Ovary (tissue), 9 donors: Measurements from ENCODE around the gene LCLAT1. TPM values are rescaled to one million over a fixed set of nuclear protein-coding genes. Genes with fewer than 3 reads are reported as not detected.

Source experiments
- DNase-seq, 5 donors: peaks; one replicate each; pipeline ENCODE4 v3.0.0-alpha.2; 2019 to 2020
- H3K27ac ChIP-seq, 2 donors: fragments of 200-600 bp; one replicate each; pipeline versions ENCODE4 v1.5.1 to v1.8.0; 2019 to 2022
- H3K27me3 ChIP-seq: fragments of 200-600 bp; one replicate; pipeline ENCODE4 v1.8.0; 2022
- H3K36me3 ChIP-seq: fragments of 200-600 bp; sonication (generic); one replicate; pipeline ENCODE4 v1.5.1; 2019
- H3K4me1 ChIP-seq: one replicate; pipeline ENCODE4 v1.8.1; 2013; ENCODE audit warnings: mild to moderate bottlenecking, moderate library complexity; ENCODE audit not compliant: insufficient read depth
- H3K4me3 ChIP-seq: fragments of 200-600 bp; sonication (generic); one replicate; pipeline ENCODE4 v1.5.1; 2017
- H3K9me3 ChIP-seq, 2 donors: fragments of 200-600 bp in 1 of 2; sonication (generic) in 1 of 2; one replicate each; pipeline versions ENCODE4 v1.5.1 to v1.8.1; 2013 to 2019; ENCODE audit warnings: mild to moderate bottlenecking in 1 of 2, moderate library complexity in 1 of 2
- CTCF ChIP-seq, 3 donors: fragments of 450-650 bp in 2 of 3; fragments of 200-600 bp in 1 of 3; IDR thresholded peaks; one replicate each; pipeline versions ENCODE4 v1.5.1 to v1.8.0; 2016 to 2022; ENCODE audit warnings: antibody characterized with exemption in 3 of 3, mild to moderate bottlenecking in 1 of 3
- EP300 ChIP-seq: sonication (generic); formaldehyde crosslinking; IDR thresholded peaks from one replicate; pipeline ENCODE4 v1.6.1; 2017; ENCODE audit warnings: antibody characterized with exemption
- POLR2A ChIP-seq: fragments of 450-650 bp; IDR thresholded peaks from one replicate; pipeline ENCODE4 v1.6.1; 2017; ENCODE audit warnings: antibody characterized with exemption, mild to moderate bottlenecking, moderate library complexity
- WGBS, 3 donors: extraction: QIAGEN DNeasy Blood & Tissue Kit in 1 of 3; methylation state at CpG; one replicate each; pipeline versions ENCODE4 v1.1.5 to v1.1.7; 2013 to 2017; 5-methylcytosine and 5-hydroxymethylcytosine counted together
- intact Hi-C, 4 donors: fragments of 100-400 bp; cut with DNase I; formaldehyde crosslinking; loops; one replicate each; pipeline versions ENCODE4 v1.11.0 to v1.15.1; 2022 to 2023
- polyA plus RNA-seq, 2 donors: library from polyadenylated mRNA; stranded (reverse); fragments of 200-250 nt in 1 of 2; fragments of 350-450 nt in 1 of 2; fragmentation: Illumina TruSeq in 1 of 2; extraction: RNeasy Lipid Tissue Mini Kit (QIAGEN cat#74804) in 1 of 2; gene quantifications; one replicate each; pipeline ENCODE4 v1.2.3, GENCODE V29; 2013 to 2014
- total RNA-seq, 7 donors: library from RNA; depleted of rRNA in 2 of 7; stranded (reverse); fragments of >200 nt in 2 of 7; fragmentation: NEBNext Ultra II Directional in 3 of 7; extraction: Animal tissue kit (Norgen Biotek cat#: 25700) in 3 of 7; gene quantifications; one replicate each; pipeline versions ENCODE4 v1.1.0 to v1.2.4, GENCODE V29; 2016 to 2023
- donor health status: DM: no; HTN: no; CAD: no; lungs with moderate emphysema.
- donor health status: DM: no; HTN: no; CAD: no.
- donor health status: Bipolar disorder and iron deficiency.
- donor health status: DM: yes; HTN: yes; CAD: no.
- donor health status: DM: no; HTN: no; CAD: no.
- donor health status: DM: yes; HTN: yes; CAD: no.

LCLAT1 gene
- total and polyA plus RNA-seq, 9 donors, result 3.2 to 26.5 (median 22.6) TPM

DNA sequence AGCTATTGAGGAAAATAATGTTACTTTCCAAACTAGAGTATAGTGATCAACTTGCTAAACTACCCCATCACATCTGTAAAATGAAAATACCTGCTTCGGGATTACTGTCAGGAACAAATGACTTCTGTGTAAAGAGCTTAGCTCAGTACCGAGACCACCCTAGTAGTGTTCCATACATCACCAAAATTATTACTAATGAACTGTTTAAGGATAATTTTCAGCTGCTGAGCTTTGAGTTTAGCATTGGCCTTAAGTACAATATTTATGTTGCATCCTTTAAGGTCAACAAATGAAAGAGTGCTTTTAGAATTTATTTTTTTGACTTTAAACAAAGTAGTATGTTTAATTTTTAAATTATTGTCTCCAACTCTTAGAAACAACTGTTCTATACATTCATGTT lies 144.1 kb downstream of the LCLAT1 start:
- H3K27ac ChIP-seq, result no peak overlapping the region
- DNase-seq, result no peak
- intact Hi-C loops, result no loop called here
- WGBS, 3 donors, result 95 to 100% (median 97%) methylated on average over 2 of the region's 2 CpGs
- TF ChIP-seq EP300 (no peak), POLR2A (no peak), CTCF (IDR thresholded peaks at IDR 0.05) (no peak)
- no peaks in the 10 kb centered on the region for H3K9me3 ChIP-seq
- no peaks in the 10 kb centered on the region for H3K36me3 ChIP-seq
- H3K4me1 ChIP-seq, result no peaks in the 10 kb centered on the region
- no peaks in the 10 kb centered on the region for H3K27me3 ChIP-seq
- no peak overlapping the region for H3K4me3 ChIP-seq

DNA sequence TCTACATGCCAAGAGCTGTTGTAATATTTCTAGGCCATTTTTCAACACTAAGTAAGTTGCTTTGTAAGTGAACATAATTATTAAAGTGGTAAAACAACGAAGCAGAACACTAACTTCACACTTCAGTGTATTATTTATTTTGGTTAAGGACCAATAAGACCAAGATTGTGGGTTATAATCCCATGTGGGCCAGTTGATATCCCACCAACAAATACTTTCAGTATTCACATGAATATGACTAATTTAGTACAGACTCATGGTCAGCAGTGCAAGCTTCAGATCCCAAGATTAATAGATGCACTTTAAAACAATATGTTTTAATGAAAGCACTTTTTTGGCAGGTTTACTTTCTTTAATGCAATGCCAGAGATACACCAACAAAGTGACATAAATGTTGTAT lies 154.3 kb downstream of the LCLAT1 start:
- no peaks in the 10 kb centered on the region for H3K27me3 ChIP-seq
- no peak overlapping the region for H3K27ac ChIP-seq
- no peak for DNase-seq
- intact Hi-C loops, result no loop called here
- no peak for TF ChIP-seq EP300
- TF ChIP-seq POLR2A, result no peak
- no peak for TF ChIP-seq CTCF (IDR thresholded peaks at IDR 0.05)
- H3K4me1 ChIP-seq, result no peaks in the 10 kb centered on the region
- H3K4me3 ChIP-seq, result no peak overlapping the region
- no peaks in the 10 kb centered on the region for H3K9me3 ChIP-seq
- no peaks in the 10 kb centered on the region for H3K36me3 ChIP-seq
- 37 to 43% (median 39%) methylated on average over 1 of the region's 1 CpG for WGBS, 3 donors

GRCh38 chr2:30605197-30605596 lies 158.2 kb downstream of the LCLAT1 start:
- no peak for DNase-seq
- intact Hi-C loops, result no loop called here
- TF ChIP-seq POLR2A (no peak), EP300 (no peak), CTCF (IDR thresholded peaks at IDR 0.05) (no peak)
- Histone ChIP-seq H3K36me3 (no peaks in the 10 kb centered on the region), H3K4me1 (no peaks in the 10 kb centered on the region), H3K4me3 (no peak overlapping the region), H3K9me3 (no peaks in the 10 kb centered on the region), H3K27ac (no peak overlapping the region), H3K27me3 (no peaks in the 10 kb centered on the region)
- WGBS, 3 donors, result 45 to 82% (median 61%) methylated on average over 3 of the region's 3 CpGs

- no peaks in the 10 kb centered on the region for H3K27me3 ChIP-seq
- no peak for DNase-seq
- 93 to 100% (median 95%) methylated on average over 1 of the region's 1 CpG for WGBS, 3 donors
- no peaks in the 10 kb centered on the region for H3K4me1 ChIP-seq
- no peak overlapping the region for H3K4me3 ChIP-seq
- H3K9me3 ChIP-seq, result no peaks in the 10 kb centered on the region
- H3K27ac ChIP-seq, result no peak overlapping the region
- intact Hi-C loops, result no loop called here
- no peaks in the 10 kb centered on the region for H3K36me3 ChIP-seq
- TF ChIP-seq EP300, result no peak
Measured at GRCh38 chr2:30608643-30609042, 161.6 kb downstream of the LCLAT1 start.

GRCh38 chr2:30611583-30611982 lies 164.5 kb downstream of the LCLAT1 start:
- WGBS, 3 donors, result 67 to 74% (median 74%) methylated on average over 4 of the region's 4 CpGs
- intact Hi-C loops, result no loop called here
- no peak overlapping the region for H3K4me3 ChIP-seq
- no peak overlapping the region for H3K27ac ChIP-seq
- no peaks in the 10 kb centered on the region for H3K27me3 ChIP-seq
- no peak for TF ChIP-seq POLR2A
- no peaks in the 10 kb centered on the region for H3K36me3 ChIP-seq
- no peaks in the 10 kb centered on the region for H3K4me1 ChIP-seq
- H3K9me3 ChIP-seq, result no peaks in the 10 kb centered on the region
- no peak for DNase-seq

DNA sequence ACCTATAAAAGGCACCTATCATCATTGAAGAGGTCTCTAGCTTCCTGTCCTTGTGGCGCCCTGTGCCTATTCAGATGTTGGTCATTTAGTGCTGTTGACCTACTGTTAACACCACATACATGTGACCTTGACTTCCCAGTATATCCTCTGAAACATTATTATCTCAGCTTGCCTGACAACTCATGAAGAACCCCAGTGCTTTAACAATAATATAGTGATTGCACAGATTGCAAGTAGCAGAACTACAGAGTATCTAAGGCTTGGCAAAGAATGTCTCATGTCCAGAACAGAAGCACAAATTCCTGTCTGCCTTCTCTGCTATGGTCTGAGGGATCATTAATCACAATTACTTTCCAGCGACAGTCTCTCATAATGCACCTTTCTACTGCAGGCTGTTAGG lies 165.3 kb downstream of the LCLAT1 start:
- 62 to 72% (median 71%) methylated on average over 2 of the region's 2 CpGs for WGBS, 3 donors
- intact Hi-C loops, result no loop called here
- no peaks in the 10 kb centered on the region for H3K4me1 ChIP-seq
- H3K27ac ChIP-seq, result no peak overlapping the region
- H3K9me3 ChIP-seq, result no peaks in the 10 kb centered on the region
- no peak overlapping the region for H3K4me3 ChIP-seq
- DNase-seq, result no peak
- no peaks in the 10 kb centered on the region for H3K36me3 ChIP-seq
- TF ChIP-seq EP300 (no peak), POLR2A (no peak), CTCF (IDR thresholded peaks at IDR 0.05) (no peak)
- no peaks in the 10 kb centered on the region for H3K27me3 ChIP-seq
